ENCODE results near the gene PKNOX2.

DNA sequence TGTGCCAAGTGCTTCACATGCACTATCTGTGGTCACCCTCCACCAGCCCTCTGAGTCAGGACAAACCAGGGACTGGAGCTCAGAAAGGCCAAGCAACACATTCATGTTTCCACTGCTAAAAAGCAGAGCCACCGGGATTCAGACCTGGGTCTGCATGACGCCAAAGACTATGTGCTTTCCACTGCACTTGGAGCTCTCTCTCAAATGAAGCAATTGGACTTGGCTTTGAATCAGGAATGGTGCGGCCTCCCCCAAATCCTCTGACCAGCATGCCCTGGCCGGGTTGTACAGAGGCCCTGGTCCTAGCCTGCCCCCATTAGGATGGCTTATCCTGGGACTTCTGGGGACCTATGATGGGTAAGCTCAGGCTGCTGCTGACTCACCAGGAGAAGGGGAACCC, 80.7 kb downstream of the PKNOX2 start:
- TF ChIP-seq, protein P1, sequence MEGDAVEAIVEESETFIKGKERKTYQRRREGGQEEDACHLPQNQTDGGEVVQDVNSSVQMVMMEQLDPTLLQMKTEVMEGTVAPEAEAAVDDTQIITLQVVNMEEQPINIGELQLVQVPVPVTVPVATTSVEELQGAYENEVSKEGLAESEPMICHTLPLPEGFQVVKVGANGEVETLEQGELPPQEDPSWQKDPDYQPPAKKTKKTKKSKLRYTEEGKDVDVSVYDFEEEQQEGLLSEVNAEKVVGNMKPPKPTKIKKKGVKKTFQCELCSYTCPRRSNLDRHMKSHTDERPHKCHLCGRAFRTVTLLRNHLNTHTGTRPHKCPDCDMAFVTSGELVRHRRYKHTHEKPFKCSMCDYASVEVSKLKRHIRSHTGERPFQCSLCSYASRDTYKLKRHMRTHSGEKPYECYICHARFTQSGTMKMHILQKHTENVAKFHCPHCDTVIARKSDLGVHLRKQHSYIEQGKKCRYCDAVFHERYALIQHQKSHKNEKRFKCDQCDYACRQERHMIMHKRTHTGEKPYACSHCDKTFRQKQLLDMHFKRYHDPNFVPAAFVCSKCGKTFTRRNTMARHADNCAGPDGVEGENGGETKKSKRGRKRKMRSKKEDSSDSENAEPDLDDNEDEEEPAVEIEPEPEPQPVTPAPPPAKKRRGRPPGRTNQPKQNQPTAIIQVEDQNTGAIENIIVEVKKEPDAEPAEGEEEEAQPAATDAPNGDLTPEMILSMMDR (IDR thresholded peaks at IDR 0.05; ENCODE audit: low read depth, low read length, missing input control): no peak
- TF ChIP-seq, protein P2, sequence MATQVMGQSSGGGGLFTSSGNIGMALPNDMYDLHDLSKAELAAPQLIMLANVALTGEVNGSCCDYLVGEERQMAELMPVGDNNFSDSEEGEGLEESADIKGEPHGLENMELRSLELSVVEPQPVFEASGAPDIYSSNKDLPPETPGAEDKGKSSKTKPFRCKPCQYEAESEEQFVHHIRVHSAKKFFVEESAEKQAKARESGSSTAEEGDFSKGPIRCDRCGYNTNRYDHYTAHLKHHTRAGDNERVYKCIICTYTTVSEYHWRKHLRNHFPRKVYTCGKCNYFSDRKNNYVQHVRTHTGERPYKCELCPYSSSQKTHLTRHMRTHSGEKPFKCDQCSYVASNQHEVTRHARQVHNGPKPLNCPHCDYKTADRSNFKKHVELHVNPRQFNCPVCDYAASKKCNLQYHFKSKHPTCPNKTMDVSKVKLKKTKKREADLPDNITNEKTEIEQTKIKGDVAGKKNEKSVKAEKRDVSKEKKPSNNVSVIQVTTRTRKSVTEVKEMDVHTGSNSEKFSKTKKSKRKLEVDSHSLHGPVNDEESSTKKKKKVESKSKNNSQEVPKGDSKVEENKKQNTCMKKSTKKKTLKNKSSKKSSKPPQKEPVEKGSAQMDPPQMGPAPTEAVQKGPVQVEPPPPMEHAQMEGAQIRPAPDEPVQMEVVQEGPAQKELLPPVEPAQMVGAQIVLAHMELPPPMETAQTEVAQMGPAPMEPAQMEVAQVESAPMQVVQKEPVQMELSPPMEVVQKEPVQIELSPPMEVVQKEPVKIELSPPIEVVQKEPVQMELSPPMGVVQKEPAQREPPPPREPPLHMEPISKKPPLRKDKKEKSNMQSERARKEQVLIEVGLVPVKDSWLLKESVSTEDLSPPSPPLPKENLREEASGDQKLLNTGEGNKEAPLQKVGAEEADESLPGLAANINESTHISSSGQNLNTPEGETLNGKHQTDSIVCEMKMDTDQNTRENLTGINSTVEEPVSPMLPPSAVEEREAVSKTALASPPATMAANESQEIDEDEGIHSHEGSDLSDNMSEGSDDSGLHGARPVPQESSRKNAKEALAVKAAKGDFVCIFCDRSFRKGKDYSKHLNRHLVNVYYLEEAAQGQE (IDR thresholded peaks at IDR 0.05): no peak
- TF ChIP-seq, protein P3, sequence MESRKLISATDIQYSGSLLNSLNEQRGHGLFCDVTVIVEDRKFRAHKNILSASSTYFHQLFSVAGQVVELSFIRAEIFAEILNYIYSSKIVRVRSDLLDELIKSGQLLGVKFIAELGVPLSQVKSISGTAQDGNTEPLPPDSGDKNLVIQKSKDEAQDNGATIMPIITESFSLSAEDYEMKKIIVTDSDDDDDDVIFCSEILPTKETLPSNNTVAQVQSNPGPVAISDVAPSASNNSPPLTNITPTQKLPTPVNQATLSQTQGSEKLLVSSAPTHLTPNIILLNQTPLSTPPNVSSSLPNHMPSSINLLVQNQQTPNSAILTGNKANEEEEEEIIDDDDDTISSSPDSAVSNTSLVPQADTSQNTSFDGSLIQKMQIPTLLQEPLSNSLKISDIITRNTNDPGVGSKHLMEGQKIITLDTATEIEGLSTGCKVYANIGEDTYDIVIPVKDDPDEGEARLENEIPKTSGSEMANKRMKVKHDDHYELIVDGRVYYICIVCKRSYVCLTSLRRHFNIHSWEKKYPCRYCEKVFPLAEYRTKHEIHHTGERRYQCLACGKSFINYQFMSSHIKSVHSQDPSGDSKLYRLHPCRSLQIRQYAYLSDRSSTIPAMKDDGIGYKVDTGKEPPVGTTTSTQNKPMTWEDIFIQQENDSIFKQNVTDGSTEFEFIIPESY (IDR thresholded peaks at IDR 0.05): no peak
- no peak for TF ChIP-seq RAD21 (IDR thresholded peaks at IDR 0.05)
- no peak for TF ChIP-seq TAF1 (conservative IDR thresholded peaks at IDR 0.05)
